Kidney (tissue), 14 donors: ENCODE measurements around the gene BNC2. TPM values are rescaled to one million over a fixed set of nuclear protein-coding genes. Genes with fewer than 3 reads are reported as not detected.

Experiments
- DNase-seq, 5 donors: peaks; one replicate each; pipeline ENCODE4 v3.0.0-alpha.2; 2013 to 2020
- FAIRE-seq: peaks from 2 replicates; lab custom pipeline; 2012; peaks lifted over from hg19 to GRCh38; lab: Jason Lieb, UNC
- H3K27ac ChIP-seq, 2 donors: one replicate each; pipeline ENCODE4 v1.7.0; 2013; ENCODE audit warnings: low read depth in 2 of 2, low read length in 2 of 2, inconsistent platforms in 1 of 2
- H3K27me3 ChIP-seq: one replicate; pipeline ENCODE4 v1.7.1; 2013; ENCODE audit warnings: low read length, inconsistent platforms; ENCODE audit not compliant: control insufficient read depth, insufficient read depth
- H3K36me3 ChIP-seq, 3 donors: one replicate each; pipeline versions ENCODE4 v1.7.0 to v1.7.1; 2013; ENCODE audit warnings: low read length in 3 of 3, control low read depth in 1 of 3, inconsistent platforms in 1 of 3; ENCODE audit not compliant: insufficient read depth in 3 of 3, control insufficient read depth in 2 of 3
- H3K4me1 ChIP-seq, 3 donors: one replicate each; pipeline versions ENCODE4 v1.7.0 to v1.7.1; 2013; ENCODE audit warnings: low read length in 3 of 3, inconsistent platforms in 1 of 3, low read depth in 1 of 3; ENCODE audit not compliant: control insufficient read depth in 2 of 3, insufficient read depth in 2 of 3
- H3K4me3 ChIP-seq, 3 donors: one replicate each; pipeline versions ENCODE4 v1.7.0 to v1.8.1; 2013; ENCODE audit warnings: low read length in 3 of 3, control low read depth in 1 of 3, inconsistent platforms in 1 of 3
- H3K9ac ChIP-seq, 3 donors: one replicate each; pipeline versions ENCODE4 v1.7.0 to v1.7.1; 2013; ENCODE audit warnings: low read length in 3 of 3, control low read depth in 1 of 3, inconsistent platforms in 1 of 3
- H3K9me3 ChIP-seq, 3 donors: one replicate each; pipeline versions ENCODE4 v1.7.0 to v1.7.1; 2013; ENCODE audit warnings: low read length in 3 of 3, control low read depth in 1 of 3, inconsistent platforms in 1 of 3; ENCODE audit not compliant: control insufficient read depth in 2 of 3, insufficient read depth in 1 of 3
- CTCF ChIP-seq: IDR thresholded peaks from 3 replicates; pipeline ENCODE4 v1.5.1; 2012; ENCODE audit warnings: mild to moderate bottlenecking, moderate library complexity, borderline replicate concordance; ENCODE audit not compliant: insufficient read depth; ENCODE audit errors: extremely low read depth
- intact Hi-C: fragments of 100-400 bp; cut with DNase I; formaldehyde crosslinking; loops from one replicate; pipeline ENCODE4 v1.11.1; 2022
- polyA plus RNA-seq: library from polyadenylated mRNA; stranded (reverse); fragments of 350-450 nt; fragmentation: Illumina TruSeq; extraction: RNeasy Lipid Tissue Mini Kit (QIAGEN cat#74804); gene quantifications from one replicate; pipeline ENCODE4 v1.2.3, GENCODE V29; 2014; ENCODE audit warnings: low read depth, low replicate concordance; ENCODE audit not compliant: insufficient read depth
- total RNA-seq: library from RNA; stranded (reverse); fragmentation: NEBNext Ultra II Directional; extraction: Animal tissue kit (Norgen Biotek cat#: 25700); gene quantifications from one replicate; pipeline ENCODE4 v1.2.1, GENCODE V29; 2021
- donor health status: control.
- donor health status: control.
- donor health status: control.
- donor health status: control.
- donor health status: control.
- donor health status: DM: yes; HTN: yes; CAD: no.
- donor health status: Normal renal cell carcinoma (clear cell type).

BNC2 gene
- total and polyA plus RNA-seq, 2 donors from 2014 or later: 5.4 to 37.9 TPM

- H3K27me3 ChIP-seq: no peaks in the 10 kb centered on the region
- H3K9me3 ChIP-seq: no peaks in the 10 kb centered on the region
- no peak for FAIRE-seq
- no peak for TF ChIP-seq CTCF
- H3K9ac ChIP-seq: no peak overlapping the region
- no peaks in the 10 kb centered on the region for H3K36me3 ChIP-seq
- H3K4me1 ChIP-seq: no peaks in the 10 kb centered on the region
- intact Hi-C loops: no loop called here
- H3K4me3 ChIP-seq: no peak overlapping the region
- H3K27ac ChIP-seq: no peak overlapping the region
- DNase-seq: no peak
Observed at GRCh38 chr9:16784002-16784401, 86.5 kb downstream of the BNC2 start.

GRCh38 chr9:16782490-16782889 lies 88.0 kb downstream of the BNC2 start:
- no peak overlapping the region for H3K4me3 ChIP-seq
- H3K36me3 ChIP-seq: no peaks in the 10 kb centered on the region
- no peak overlapping the region for H3K27ac ChIP-seq
- no peaks in the 10 kb centered on the region for H3K27me3 ChIP-seq
- no peaks in the 10 kb centered on the region for H3K9me3 ChIP-seq
- DNase-seq (no peak), FAIRE-seq (no peak)
- intact Hi-C loops: no loop called here
- TF ChIP-seq CTCF: no peak
- H3K9ac ChIP-seq: no peak overlapping the region
- H3K4me1 ChIP-seq: no peaks in the 10 kb centered on the region

GRCh38 chr9:16775330-16775729 lies 95.1 kb downstream of the BNC2 start:
- Histone ChIP-seq H3K36me3 (no peaks in the 10 kb centered on the region), H3K9me3 (no peaks in the 10 kb centered on the region), H3K4me3 (no peak overlapping the region), H3K27ac (no peak overlapping the region), H3K9ac (no peak overlapping the region), H3K27me3 (no peaks in the 10 kb centered on the region), H3K4me1 (no peaks in the 10 kb centered on the region)
- no peak for DNase-seq
- FAIRE-seq: no peak
- intact Hi-C loops: no loop called here
- TF ChIP-seq CTCF: no peak

- FAIRE-seq: no peak
- Histone ChIP-seq H3K4me1 (no peaks in the 10 kb centered on the region), H3K4me3 (no peak overlapping the region), H3K36me3 (no peaks in the 10 kb centered on the region), H3K9me3 (no peaks in the 10 kb centered on the region), H3K27me3 (no peaks in the 10 kb centered on the region), H3K9ac (no peak overlapping the region), H3K27ac (no peak overlapping the region)
- no peak for DNase-seq
- intact Hi-C loops: no loop called here
- no peak for TF ChIP-seq CTCF
Observed at GRCh38 chr9:16773617-16774016, 96.9 kb downstream of the BNC2 start.
